ENCODE data around the gene PCDHGB2.

The PCDHGB2 gene

GRCh38 chr5:141402553-141403243, 42.9 kb downstream of the PCDHGB2 start, which contains the start of gene PCDHGA9:
Gene PCDHGA9 (plus strand): TSS chr5:141402778. CDS start chr5:141402953, 175 bp downstream.
- TF ChIP-seq CTCF (IDR thresholded peaks at IDR 0.05): peak; percentile 49

- no peak for TF ChIP-seq CTCF (IDR thresholded peaks at IDR 0.05)
Measured at GRCh38 chr5:141403387-141403786, 43.6 kb downstream of the PCDHGB2 start.

- peak; percentile 32; the same call in 1 of the 2 replicates for TF ChIP-seq CTCF (IDR thresholded peaks at IDR 0.05)
Measured at GRCh38 chr5:141407790-141408505, 48.2 kb downstream of the PCDHGB2 start, which contains the start of gene PCDHGB6. Gene PCDHGB6 (plus strand): TSS chr5:141408021. CDS start chr5:141408203, 182 bp downstream.

- TF ChIP-seq CTCF (IDR thresholded peaks at IDR 0.05): no peak
Measured at GRCh38 chr5:141409598-141410306, 50.0 kb downstream of the PCDHGB2 start.

GRCh38 chr5:141411575-141411974, 51.8 kb downstream of the PCDHGB2 start:
- no peak for TF ChIP-seq CTCF (IDR thresholded peaks at IDR 0.05)
